Thyroid gland (tissue), 4 donors: ENCODE data around the gene GGT6. TPM values are rescaled to one million over a fixed set of nuclear protein-coding genes. Genes with fewer than 3 reads are reported as not detected.
A peak's percentile ranks its signal among the peaks of the same experiment; 100 is the strongest.

Experiments
- DNase-seq, 2 donors: peaks; one replicate each; pipeline ENCODE4 v3.0.0-alpha.2; 2019
- H3K27ac ChIP-seq, 3 donors: fragments of 200-600 bp; sonication (generic); 1 replicate in 2 of 3; 2 replicates in 1 of 3; pipeline ENCODE4 v1.5.1; 2016 to 2019; ENCODE audit warnings: mild to moderate bottlenecking in 1 of 3, moderate library complexity in 1 of 3
- H3K27me3 ChIP-seq: fragments of 200-600 bp; sonication (generic); one replicate; pipeline ENCODE4 v1.5.1; 2019
- H3K36me3 ChIP-seq, 2 donors: fragments of 200-600 bp; sonication (generic); one replicate each; pipeline ENCODE4 v1.5.1; 2016 to 2019
- H3K4me1 ChIP-seq, 2 donors: fragments of 200-600 bp; sonication (generic); one replicate each; pipeline ENCODE4 v1.5.1; 2017 to 2019
- H3K4me3 ChIP-seq, 3 donors: fragments of 200-600 bp; sonication (generic); replicated peaks in 1 of 3; 1 replicate in 2 of 3; 2 replicates in 1 of 3; pipeline ENCODE4 v1.5.1; 2016; ENCODE audit warnings: mild to moderate bottlenecking in 1 of 3
- H3K9me3 ChIP-seq: fragments of 200-600 bp; sonication (generic); one replicate; pipeline ENCODE4 v1.5.1; 2017
- CTCF ChIP-seq, 6 experiments: fragments of 200-600 bp in 3 of 6; fragments of 450-650 bp in 3 of 6; sonication (generic) in 3 of 6; IDR thresholded peaks; one replicate each; pipeline ENCODE4 v1.5.1; 2016 to 2019; ENCODE audit warnings: antibody characterized with exemption in 6 of 6, mild to moderate bottlenecking in 2 of 6, inconsistent platforms in 1 of 6, moderate library complexity in 1 of 6
- POLR2A ChIP-seq, 2 donors: fragments of 450-650 bp; IDR thresholded peaks; one replicate each; pipeline ENCODE4 v1.6.1; 2017; ENCODE audit warnings: antibody characterized with exemption in 2 of 2, mild to moderate bottlenecking in 2 of 2, moderate library complexity in 1 of 2
- WGBS, 2 donors: methylation state at CpG; one replicate each; pipeline ENCODE4 v1.1.5; 2017; 5-methylcytosine and 5-hydroxymethylcytosine counted together
- intact Hi-C: fragments of 100-400 bp; cut with DNase I; formaldehyde crosslinking; loops from one replicate; pipeline ENCODE4 v1.15.1; 2023
- total RNA-seq, 4 donors: library from RNA; depleted of rRNA; stranded (reverse); fragments of >200 nt; gene quantifications; one replicate each; pipeline ENCODE4 v1.2.3, GENCODE V29; 2016

The GGT6 gene
- total RNA-seq, 4 donors from 2014 or later = 0.56 to 1.3 TPM; not detected in 2

GRCh38 chr17:4512156-4513112, 47.9 kb downstream of the GGT6 start:
- H3K4me3 ChIP-seq = no peak overlapping the region
- 89 to 91% methylated on average over 27 to 28 of the region's 31 CpGs for WGBS, 2 donors
- no peaks in the 10 kb centered on the region for H3K36me3 ChIP-seq
- H3K27me3 ChIP-seq = no peaks in the 10 kb centered on the region
- intact Hi-C loops = no loop called here
- H3K9me3 ChIP-seq = no peaks in the 10 kb centered on the region
- no peak for TF ChIP-seq POLR2A (IDR thresholded peaks at IDR 0.05)
- no peak for TF ChIP-seq CTCF (IDR thresholded peaks at IDR 0.05)
- no peak for DNase-seq
- H3K27ac ChIP-seq = no peak overlapping the region
- H3K4me1 ChIP-seq = peaks cover 17 to 62% of the 10 kb centered on the region in 2 donors

GRCh38 chr17:4511199-4511932, 49.0 kb downstream of the GGT6 start:
- intact Hi-C loops = no loop called here
- DNase-seq = no peak
- 82 to 90% methylated on average over 10 of the region's 10 CpGs for WGBS, 2 donors
- no peak for TF ChIP-seq POLR2A (IDR thresholded peaks at IDR 0.05)
- no peak for TF ChIP-seq CTCF (IDR thresholded peaks at IDR 0.05)
- Histone ChIP-seq H3K36me3 (no peaks in the 10 kb centered on the region), H3K4me3 (no peak overlapping the region), H3K4me1 (peaks cover 17 to 63% of the 10 kb centered on the region in 2 donors), H3K27ac (peak overlapping the region in 1 of 3 donors; percentile 67), H3K27me3 (no peaks in the 10 kb centered on the region), H3K9me3 (no peaks in the 10 kb centered on the region)

- no peak overlapping the region for H3K4me3 ChIP-seq
- 71 to 74% methylated on average over 11 of the region's 11 CpGs for WGBS, 2 donors
- H3K4me1 ChIP-seq = peaks cover 17 to 69% of the 10 kb centered on the region in 2 donors
- intact Hi-C loops = no loop called here
- TF ChIP-seq POLR2A (IDR thresholded peaks at IDR 0.05) = no peak
- TF ChIP-seq CTCF (IDR thresholded peaks at IDR 0.05) = no peak
- no peaks in the 10 kb centered on the region for H3K9me3 ChIP-seq
- H3K27ac ChIP-seq = peak overlapping the region; percentile 15 to 67 (median 63)
- no peaks in the 10 kb centered on the region for H3K27me3 ChIP-seq
- H3K36me3 ChIP-seq = no peaks in the 10 kb centered on the region
- no peak for DNase-seq
These were observed 49.8 kb downstream of the GGT6 start for GRCh38 chr17:4510618-4510941.

GRCh38 chr17:4509923-4510617, 50.3 kb downstream of the GGT6 start:
- Histone ChIP-seq H3K36me3 (no peaks in the 10 kb centered on the region), H3K27ac (peak overlapping the region; percentile 9 to 67 (median 63)), H3K27me3 (no peaks in the 10 kb centered on the region), H3K4me1 (peaks cover 15 to 66% of the 10 kb centered on the region in 2 donors), H3K9me3 (no peaks in the 10 kb centered on the region), H3K4me3 (no peak overlapping the region)
- intact Hi-C loops = no loop called here
- TF ChIP-seq CTCF (IDR thresholded peaks at IDR 0.05) = no peak
- no peak for TF ChIP-seq POLR2A (IDR thresholded peaks at IDR 0.05)
- DNase-seq = no peak
- WGBS, 2 donors = 68 to 79% methylated on average over 17 to 21 of the region's 21 CpGs
